ENCODE measurements around the gene ZNF469. TPM values are rescaled to one million over a fixed set of nuclear protein-coding genes. Genes with fewer than 3 reads are reported as not detected.

The ZNF469 gene
- total and polyA plus RNA-seq, 2 donors (not counting 3 experiments of a cell fraction or from before 2014, with no cell fraction given): 0.90 to 5.7 TPM

DNA sequence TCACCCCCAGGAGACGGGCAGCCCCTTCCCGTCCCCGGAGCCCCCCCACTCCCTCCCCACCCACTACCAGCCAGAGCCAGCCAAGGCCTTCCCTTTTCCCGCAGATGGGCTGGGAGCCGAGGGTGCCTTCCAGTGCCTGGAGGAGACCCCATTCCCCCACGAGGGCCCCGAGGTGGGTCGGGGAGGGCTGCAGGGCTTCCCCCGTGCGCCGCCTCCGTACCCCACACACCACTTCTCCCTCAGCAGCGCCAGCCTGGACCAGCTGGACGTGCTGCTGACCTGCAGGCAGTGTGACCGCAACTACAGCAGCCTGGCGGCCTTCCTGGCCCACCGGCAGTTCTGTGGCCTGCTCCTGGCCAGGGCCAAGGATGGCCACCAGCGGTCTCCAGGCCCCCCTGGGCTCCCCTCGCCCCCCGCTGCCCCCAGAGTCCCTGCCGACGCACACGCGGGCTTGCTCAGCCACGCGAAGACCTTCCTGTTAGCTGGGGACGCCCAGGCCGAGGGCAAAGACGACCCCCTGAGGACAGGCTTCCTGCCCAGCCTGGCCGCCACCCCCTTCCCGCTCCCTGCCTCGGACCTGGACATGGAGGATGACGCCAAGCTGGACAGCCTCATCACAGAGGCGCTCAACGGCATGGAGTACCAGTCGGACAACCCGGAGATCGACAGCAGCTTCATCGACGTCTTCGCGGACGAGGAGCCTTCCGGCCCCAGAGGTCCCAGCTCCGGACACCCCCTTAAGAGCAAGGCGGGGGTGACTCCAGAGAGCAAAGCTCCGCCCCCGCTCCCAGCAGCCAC is 46.8 kb downstream of the ZNF469 start:
- ChIA-PET CTCF (interaction anchor here (0.9 to 1.0 kb wide), 2 partner anchors 8 to 9 kb away, joined by 3 to 4 read pairs; no protein-coding TSS in a partner anchor), POLR2A (no interaction called here)
- DNase-seq (ENCODE audit: low read depth, low spot score) (no peak), FAIRE-seq (no peak)
- no peaks in the 10 kb centered on the region for H3K9me1 ChIP-seq (replicated peaks; ENCODE audit: control insufficient read depth, extremely low read depth, insufficient read depth, low read length)
- intact Hi-C loops (cut with micrococcal nuclease): loop anchor here (10.0 kb wide), 1 partner anchor 405 kb away; no protein-coding TSS in a partner anchor
- peaks cover 13% of the 10 kb centered on the region for H3K4me1 ChIP-seq (ENCODE audit: control insufficient read depth, extremely low read depth, insufficient read depth, low read length)
- H3K4me2 ChIP-seq (ENCODE audit: insufficient read depth, low read length): peak overlapping the region; percentile 66
- H3K9me3 ChIP-seq (replicated peaks; ENCODE audit: control insufficient read depth, insufficient read depth, low read length): no peaks in the 10 kb centered on the region
- H3K9ac ChIP-seq (replicated peaks; ENCODE audit: extremely low read depth, insufficient read depth, low read length): peak overlapping the region; percentile 67
- BruUV-seq (replicated peaks): no TSS peak
- H3K79me2 ChIP-seq (ENCODE audit: control insufficient read depth, insufficient read depth, low read length): peaks cover 7% of the 10 kb centered on the region
- no peaks in the 10 kb centered on the region for H4K20me1 ChIP-seq (replicated peaks; ENCODE audit: control insufficient read depth, extremely low read depth, insufficient read depth, low read length)
- no peaks in the 10 kb centered on the region for H3K27me3 ChIP-seq (ENCODE audit: control insufficient read depth in 2 of 2, insufficient read depth in 2 of 2, low read length in 2 of 2)
- H2AFZ ChIP-seq (ENCODE audit: low read depth, low read length): peak overlapping the region; percentile 78
- H3K27ac ChIP-seq (ENCODE audit: insufficient read depth, low read depth, low read length): peak overlapping the region; percentile 59
- TF ChIP-seq POLR2A (IDR thresholded peaks at IDR 0.05; ENCODE audit: low read depth, low read length): no peak
- no peak for TF ChIP-seq EZH2 (IDR thresholded peaks at IDR 0.05; ENCODE audit: borderline replicate concordance, low read depth, low read length, severe bottlenecking)
- TF ChIP-seq, protein P1, sequence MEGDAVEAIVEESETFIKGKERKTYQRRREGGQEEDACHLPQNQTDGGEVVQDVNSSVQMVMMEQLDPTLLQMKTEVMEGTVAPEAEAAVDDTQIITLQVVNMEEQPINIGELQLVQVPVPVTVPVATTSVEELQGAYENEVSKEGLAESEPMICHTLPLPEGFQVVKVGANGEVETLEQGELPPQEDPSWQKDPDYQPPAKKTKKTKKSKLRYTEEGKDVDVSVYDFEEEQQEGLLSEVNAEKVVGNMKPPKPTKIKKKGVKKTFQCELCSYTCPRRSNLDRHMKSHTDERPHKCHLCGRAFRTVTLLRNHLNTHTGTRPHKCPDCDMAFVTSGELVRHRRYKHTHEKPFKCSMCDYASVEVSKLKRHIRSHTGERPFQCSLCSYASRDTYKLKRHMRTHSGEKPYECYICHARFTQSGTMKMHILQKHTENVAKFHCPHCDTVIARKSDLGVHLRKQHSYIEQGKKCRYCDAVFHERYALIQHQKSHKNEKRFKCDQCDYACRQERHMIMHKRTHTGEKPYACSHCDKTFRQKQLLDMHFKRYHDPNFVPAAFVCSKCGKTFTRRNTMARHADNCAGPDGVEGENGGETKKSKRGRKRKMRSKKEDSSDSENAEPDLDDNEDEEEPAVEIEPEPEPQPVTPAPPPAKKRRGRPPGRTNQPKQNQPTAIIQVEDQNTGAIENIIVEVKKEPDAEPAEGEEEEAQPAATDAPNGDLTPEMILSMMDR (IDR thresholded peaks at IDR 0.05; ENCODE audit: extremely low read depth in 1 of 2, insufficient read depth in 1 of 2, low read depth in 1 of 2, low read length in 2 of 2): no peak
- TF ChIP-seq, protein P2, sequence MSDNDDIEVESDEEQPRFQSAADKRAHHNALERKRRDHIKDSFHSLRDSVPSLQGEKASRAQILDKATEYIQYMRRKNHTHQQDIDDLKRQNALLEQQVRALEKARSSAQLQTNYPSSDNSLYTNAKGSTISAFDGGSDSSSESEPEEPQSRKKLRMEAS (IDR thresholded peaks at IDR 0.05; ENCODE audit: insufficient read depth, insufficient read length): no peak
- no peak for TF ChIP-seq GATA2 (IDR thresholded peaks at IDR 0.05; ENCODE audit: insufficient read depth, insufficient read length, low read depth, low read length)
- TF ChIP-seq POLR2AphosphoS5 (IDR thresholded peaks at IDR 0.05; ENCODE audit: insufficient read depth, low read depth, low read length): no peak
- no peak for TF ChIP-seq MYC (IDR thresholded peaks at IDR 0.05; ENCODE audit: low read depth, low read length)
- TF ChIP-seq FOS (IDR thresholded peaks at IDR 0.05; ENCODE audit: borderline replicate concordance, insufficient read depth, low read length): no peak
- TF ChIP-seq JUN (IDR thresholded peaks at IDR 0.05; ENCODE audit: borderline replicate concordance, insufficient read depth, insufficient read length, low read depth): no peak
- dilution Hi-C loops (cut with MboI; ENCODE audit: extremely low pct_ligation_motif_present, low sequenced_read_pairs): no loop called here
- H3K36me3 ChIP-seq (ENCODE audit: control insufficient read depth in 2 of 2, extremely low read depth in 1 of 2, insufficient read depth in 2 of 2, low read length in 2 of 2): no peaks in the 10 kb centered on the region
- H3K4me3 ChIP-seq (replicated peaks in 1 of 3; ENCODE audit: insufficient read depth in 1 of 3, low read depth in 1 of 3, low read length in 3 of 3): peak overlapping the region; percentile 42 to 51 (median 48)
